NCI-H187 treated with DMSO at 0.1 percent for 48 hours (cell line): ENCODE data around the gene L3MBTL4.
"Not testable (repeated sequence)": the region's sequence is repeated elsewhere in the genome, so short reads cannot be mapped to it uniquely, and the experiment has no call there.

Experiments used
- DNase-seq: peaks from one replicate; lab custom pipeline; 2025; lab: John Stamatoyannopoulos, UW

Gene L3MBTL4

DNA sequence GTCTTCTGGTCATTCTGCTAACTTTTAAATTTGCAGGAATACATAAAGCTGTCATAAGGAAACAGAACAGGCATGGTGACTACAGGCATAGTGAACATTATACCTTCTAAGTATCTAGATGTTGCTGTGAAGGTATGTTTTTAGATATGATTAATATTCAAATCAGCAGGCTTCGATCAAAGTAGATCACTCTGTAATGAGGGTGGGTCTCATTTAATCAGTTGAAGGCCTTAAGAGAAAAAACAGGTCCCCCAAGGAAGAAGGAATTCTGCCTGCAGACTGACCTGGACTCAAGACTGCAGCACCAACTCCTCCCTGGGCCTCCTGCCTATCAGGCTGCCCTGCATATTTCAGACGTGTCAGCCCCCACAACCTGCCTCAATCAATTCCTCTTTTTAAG, 104.0 kb downstream of the L3MBTL4 start:
- no peak for DNase-seq

DNA sequence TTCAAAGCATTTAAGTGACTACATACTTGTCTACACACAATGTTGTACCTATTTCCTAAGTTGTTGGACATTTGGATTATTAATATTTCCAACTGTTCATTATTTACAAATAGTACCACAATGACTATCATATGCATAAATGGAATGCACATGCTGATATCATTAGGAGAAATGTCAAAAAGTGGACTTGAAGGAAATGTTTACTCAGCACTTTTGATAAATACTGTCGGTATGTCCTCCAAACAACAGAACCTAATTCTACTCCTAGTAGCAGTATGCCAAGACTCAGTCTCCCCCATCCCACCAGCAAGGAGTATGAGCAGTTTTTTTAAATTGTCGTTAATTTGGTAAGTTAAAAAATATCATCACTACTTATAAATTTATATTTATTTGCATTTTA, 116.8 kb downstream of the L3MBTL4 start:
- DNase-seq: no peak

DNA sequence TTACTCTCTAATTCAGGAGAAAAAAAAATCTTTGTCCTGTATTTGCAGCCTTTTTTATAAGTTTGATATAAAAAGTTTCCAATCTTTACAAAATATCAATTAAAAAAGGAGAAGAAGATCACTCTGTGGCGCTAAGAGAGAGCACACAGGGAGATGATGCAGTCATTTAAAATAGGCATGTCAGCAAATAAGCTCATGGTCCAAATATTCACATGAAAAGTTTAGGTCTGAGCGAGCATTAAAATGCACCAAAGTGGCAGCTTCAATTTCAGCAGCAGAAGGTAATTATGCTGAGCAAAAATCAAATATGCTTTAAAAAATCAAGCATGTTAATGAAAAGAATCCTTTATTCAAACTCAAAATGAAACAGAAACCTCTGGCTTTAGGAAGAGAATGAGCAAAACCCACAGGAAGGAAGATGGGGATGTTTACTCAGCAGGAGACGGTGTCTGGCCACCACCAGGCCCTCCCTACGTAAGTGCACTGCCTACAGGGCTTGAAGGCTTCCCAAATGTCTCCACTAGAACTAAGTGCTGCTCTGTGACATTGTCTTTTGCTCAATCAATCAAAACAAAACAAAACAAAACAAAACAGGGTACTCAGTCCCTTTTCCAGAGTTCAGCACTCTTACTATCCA, 120.4 kb downstream of the L3MBTL4 start:
- DNase-seq: no peak

DNA sequence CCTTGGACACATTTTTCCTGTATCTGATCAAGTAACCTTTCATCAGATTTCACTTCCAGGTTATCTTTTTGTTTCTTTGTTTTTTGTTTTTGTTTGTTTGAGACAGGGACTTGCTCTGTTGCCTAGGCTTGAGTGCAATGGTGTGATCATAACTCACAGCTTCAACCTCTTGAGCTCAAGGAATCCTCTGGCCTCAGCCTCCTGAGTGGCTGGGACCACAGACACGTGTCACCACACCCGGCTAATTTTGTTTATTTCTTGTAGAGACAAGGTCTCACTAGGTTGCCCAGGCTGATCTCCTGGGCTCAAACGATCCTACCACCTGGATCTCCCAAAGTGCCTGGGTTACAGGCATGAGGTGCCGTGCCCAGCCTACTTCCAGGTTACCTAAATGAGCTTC, 124.9 kb downstream of the L3MBTL4 start:
- DNase-seq: no peak

GRCh38 chr18:6286585-6286984, 128.1 kb downstream of the L3MBTL4 start:
- DNase-seq: no peak

DNA sequence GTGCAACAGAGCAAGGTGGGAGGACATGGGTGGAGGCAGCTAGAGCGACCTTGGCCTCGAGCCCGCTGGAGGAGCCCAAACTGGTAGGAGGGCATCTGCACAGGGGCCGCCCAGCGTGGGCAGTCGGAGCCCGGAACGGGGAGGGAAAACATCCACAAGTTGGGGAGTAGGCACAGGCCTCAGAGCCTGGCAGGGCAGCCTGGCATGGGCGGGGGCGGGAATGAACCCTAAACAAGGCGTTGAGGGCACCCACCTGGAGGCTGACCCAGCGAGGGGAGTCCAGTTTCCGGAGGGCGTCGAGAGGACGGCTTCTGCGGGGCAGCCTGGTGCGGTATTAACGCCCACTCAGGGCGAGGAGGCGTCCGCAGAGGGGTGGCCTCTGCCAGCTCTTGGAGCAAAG, 129.9 kb downstream of the L3MBTL4 start:
- no peak for DNase-seq

- no peak for DNase-seq
Measured at GRCh38 chr18:6284300-6284699, 130.4 kb downstream of the L3MBTL4 start.

DNA sequence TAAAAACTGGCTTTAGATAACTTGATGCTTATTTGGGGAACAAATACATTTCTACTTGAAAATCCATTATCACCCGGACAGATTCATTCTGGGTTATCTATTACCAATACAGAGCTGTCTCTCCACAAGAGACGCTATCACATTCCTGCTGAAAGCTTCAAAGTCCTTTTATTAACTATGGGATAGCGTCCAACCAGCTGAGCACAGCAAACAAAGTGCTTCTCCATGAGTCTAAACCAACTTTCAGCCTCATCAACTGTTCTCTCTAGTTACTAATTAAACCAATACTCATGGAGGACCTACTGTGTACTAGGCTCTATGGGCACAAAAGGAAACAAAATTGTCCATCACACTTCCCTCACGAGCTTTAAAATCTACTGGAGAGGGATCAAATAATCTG, 132.8 kb downstream of the L3MBTL4 start:
- DNase-seq: no peak

DNA sequence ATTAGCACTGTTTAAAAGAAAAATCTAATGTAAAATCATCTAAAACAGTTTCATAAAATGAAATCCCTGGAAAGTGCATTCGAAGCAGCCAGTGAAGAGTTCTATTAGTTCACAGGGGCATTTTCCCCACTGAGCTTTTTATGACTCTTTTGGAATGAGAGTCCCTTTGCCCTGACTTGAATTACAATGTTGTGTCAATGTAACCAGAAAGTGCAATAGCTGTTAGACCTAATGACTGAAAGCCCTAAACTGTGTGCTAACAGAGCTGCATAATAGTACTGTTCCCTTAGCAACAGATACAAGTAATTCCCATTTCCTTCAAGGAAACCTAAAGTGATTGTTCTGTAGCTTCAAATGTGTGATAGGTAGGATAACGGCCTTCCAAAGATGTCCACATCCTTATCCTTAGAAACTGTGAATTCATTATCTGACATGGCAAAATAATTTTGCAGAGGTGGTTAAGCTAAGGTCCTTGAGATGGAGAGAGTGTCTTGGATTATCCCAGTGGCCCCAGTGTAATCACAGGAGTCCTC, 134.4 kb downstream of the L3MBTL4 start:
- DNase-seq: no peak

- no peak for DNase-seq
Measured at GRCh38 chr18:6279308-6279707, 135.4 kb downstream of the L3MBTL4 start.

DNA sequence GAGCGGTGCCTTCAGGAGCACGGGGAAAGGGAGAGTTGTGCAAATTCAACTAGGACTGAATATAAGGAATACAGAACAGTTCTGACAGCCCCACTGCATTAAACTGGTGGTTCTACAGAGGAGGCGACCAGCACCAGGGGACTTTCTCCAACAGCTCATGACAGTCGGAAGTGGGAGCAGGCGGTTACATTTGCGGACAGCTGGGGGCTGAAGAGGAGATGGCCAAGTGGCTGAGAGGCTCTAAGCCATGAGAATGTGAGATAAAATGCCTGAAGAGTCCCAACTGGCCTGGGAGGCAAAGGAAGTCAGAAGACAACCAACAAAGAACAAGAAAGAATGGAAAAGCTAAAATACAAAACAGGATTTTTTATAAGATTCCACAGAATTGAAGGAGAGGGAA, 141.3 kb downstream of the L3MBTL4 start:
- no peak for DNase-seq

GRCh38 chr18:6272144-6272543, 142.6 kb downstream of the L3MBTL4 start:
- DNase-seq: not testable (repeated sequence)

- no peak for DNase-seq
Measured at GRCh38 chr18:6271585-6271984, 143.1 kb downstream of the L3MBTL4 start.

DNA sequence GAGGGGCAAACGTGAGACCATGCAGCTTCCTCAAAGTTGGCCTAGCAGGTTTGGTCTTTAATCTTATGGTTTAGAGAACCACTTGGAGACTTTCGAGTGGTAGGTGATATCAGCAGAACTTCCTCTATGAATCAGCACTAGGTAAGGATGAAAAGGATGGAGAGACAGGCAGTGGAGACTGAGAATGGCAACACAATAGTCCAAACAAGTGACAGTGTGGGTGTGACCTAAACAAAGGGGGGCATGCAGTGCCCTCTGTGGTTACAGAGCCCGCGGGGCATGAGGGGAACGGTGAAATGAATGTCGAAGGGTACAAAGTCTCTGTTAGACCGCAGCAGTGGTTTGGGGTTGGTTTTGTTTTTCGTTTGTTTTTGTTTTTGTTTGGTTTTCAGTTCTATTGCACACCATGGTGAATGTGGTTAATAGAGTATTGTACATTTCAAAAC, 143.9 kb downstream of the L3MBTL4 start:
- no peak for DNase-seq

- no peak for DNase-seq
Measured at GRCh38 chr18:6269660-6270332, 144.9 kb downstream of the L3MBTL4 start.

- DNase-seq: no peak
Measured at GRCh38 chr18:6266212-6266611, 148.5 kb downstream of the L3MBTL4 start.

GRCh38 chr18:6261938-6262337, 152.8 kb downstream of the L3MBTL4 start:
- DNase-seq: no peak

GRCh38 chr18:6259324-6259723, 155.4 kb downstream of the L3MBTL4 start:
- not testable (repeated sequence) for DNase-seq

GRCh38 chr18:6257950-6258349, 156.8 kb downstream of the L3MBTL4 start:
- DNase-seq: no peak

DNA sequence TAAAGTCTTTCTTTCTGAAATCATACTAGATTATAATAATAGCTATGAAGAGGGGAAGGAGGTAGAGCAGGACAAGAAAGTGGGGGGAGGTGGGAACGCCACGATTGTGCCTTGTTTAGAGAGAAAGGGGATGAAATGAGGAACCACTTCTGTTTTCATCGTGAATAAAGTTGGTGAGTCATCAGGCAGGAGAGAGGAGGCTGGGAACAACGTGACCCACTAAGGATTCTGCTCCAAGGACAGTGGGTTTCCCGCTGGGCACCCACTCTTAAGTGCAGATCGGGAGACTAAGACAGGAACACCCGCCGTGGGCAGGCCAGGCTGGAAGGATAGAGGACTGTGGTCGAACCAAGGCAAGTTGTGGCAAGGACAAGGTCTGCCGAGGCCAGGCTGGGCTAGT, 158.2 kb downstream of the L3MBTL4 start:
- no peak for DNase-seq

GRCh38 chr18:6255886-6256285, 158.8 kb downstream of the L3MBTL4 start:
- no peak for DNase-seq

GRCh38 chr18:6255116-6255705, 159.5 kb downstream of the L3MBTL4 start:
- no peak for DNase-seq

GRCh38 chr18:6254456-6254855, 160.3 kb downstream of the L3MBTL4 start:
- DNase-seq: no peak
